Measurements from ENCODE around the gene SYTL3.
"Not testable (repeated sequence)": the region's sequence is repeated elsewhere in the genome, so short reads cannot be mapped to it uniquely, and the experiment has no call there.

Gene SYTL3

GRCh38 chr6:158648682-158649131 is 1.1 kb upstream of the SYTL3 start:
- H3K9me3 ChIP-seq (ENCODE audit: control insufficient read depth, insufficient read depth, low read length), result no peaks in the 10 kb centered on the region
- H3K4me1 ChIP-seq (ENCODE audit: control insufficient read depth, low read length), result peaks cover 17% of the 10 kb centered on the region
- H4K20me1 ChIP-seq (ENCODE audit: control insufficient read depth, insufficient read depth, low read depth, low read length), result no peaks in the 10 kb centered on the region
- H3F3A ChIP-seq (ENCODE audit: control insufficient read depth, insufficient read depth), result peaks cover 4% of the 10 kb centered on the region; the same call in 1 of the 2 replicates
- no peaks in the 10 kb centered on the region for H3K9me2 ChIP-seq (replicated peaks; ENCODE audit: control insufficient read depth, low read length)
- no peak overlapping the region for H3K4me3 ChIP-seq (ENCODE audit: low read length)
- no peak for TF ChIP-seq CTCF (IDR thresholded peaks at IDR 0.05; ENCODE audit: low read depth, low read length, poor library complexity, severe bottlenecking)
- TF ChIP-seq EZH2phosphoT487 (IDR thresholded peaks at IDR 0.05; ENCODE audit: borderline replicate concordance, low read length), result no peak
- peaks cover 8% of the 10 kb centered on the region for H3K79me2 ChIP-seq (ENCODE audit: control insufficient read depth, low read length)
- H3K27me3 ChIP-seq (ENCODE audit: control insufficient read depth, low read length), result peaks cover 13% of the 10 kb centered on the region
- H3K36me3 ChIP-seq (ENCODE audit: control insufficient read depth, low read length), result no peaks in the 10 kb centered on the region
- no peak overlapping the region for H3K4me2 ChIP-seq (ENCODE audit: low read length)
- H3K27ac ChIP-seq (ENCODE audit: low read depth, low read length), result no peak overlapping the region

DNA sequence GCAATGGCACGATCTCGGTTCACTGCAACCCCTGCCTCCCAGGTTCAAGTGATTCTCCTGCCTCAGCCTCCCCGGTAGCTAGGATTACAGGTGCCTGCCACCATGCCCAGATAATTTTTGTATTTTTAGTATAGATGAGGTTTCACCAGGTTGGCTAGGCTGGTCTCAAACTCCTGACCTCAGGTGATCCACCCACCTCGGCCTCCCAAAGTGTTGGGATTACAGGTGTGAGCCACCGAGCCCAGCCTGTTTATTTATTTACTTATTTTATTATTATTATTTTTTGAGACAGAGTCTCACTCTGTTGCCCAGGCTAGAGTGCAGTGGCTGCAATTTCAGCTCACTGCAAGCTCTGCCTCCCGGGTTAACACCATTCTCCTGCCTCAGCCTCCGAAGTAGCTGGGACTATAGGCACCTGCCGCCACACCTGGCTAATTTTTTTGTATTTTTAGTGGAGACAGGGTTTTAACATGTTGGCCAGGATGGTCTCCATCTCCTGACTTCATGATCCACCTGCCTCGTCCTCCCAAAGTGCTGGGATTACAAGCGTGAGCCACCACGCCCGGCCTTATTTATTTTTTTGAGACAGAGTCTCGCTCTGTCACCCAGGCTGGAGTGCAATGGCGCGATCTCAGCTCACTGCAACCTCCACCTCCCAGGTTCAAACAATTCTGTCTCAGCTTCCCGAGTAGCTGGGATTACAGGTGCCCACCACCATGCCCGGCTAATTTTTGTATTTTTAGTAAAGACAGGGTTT is 2.3 kb downstream of the SYTL3 start:
- H3K4me3 ChIP-seq (ENCODE audit: low read length); H3K4me2 ChIP-seq (ENCODE audit: low read length); H3F3A ChIP-seq (ENCODE audit: control insufficient read depth, insufficient read depth); H3K27ac ChIP-seq (ENCODE audit: low read depth, low read length); H3K36me3 ChIP-seq (ENCODE audit: control insufficient read depth, low read length); H3K9me3 ChIP-seq (ENCODE audit: control insufficient read depth, insufficient read depth, low read length); H3K4me1 ChIP-seq (ENCODE audit: control insufficient read depth, low read length); H4K20me1 ChIP-seq (ENCODE audit: control insufficient read depth, insufficient read depth, low read depth, low read length); H3K79me2 ChIP-seq (ENCODE audit: control insufficient read depth, low read length); H3K9me2 ChIP-seq (replicated peaks; ENCODE audit: control insufficient read depth, low read length): not testable (repeated sequence)
- peaks cover 14% of the 10 kb centered on the region for H3K27me3 ChIP-seq (ENCODE audit: control insufficient read depth, low read length)

GRCh38 chr6:158653577-158654354 is 3.9 kb downstream of the SYTL3 start:
- Histone ChIP-seq H3K27ac (ENCODE audit: low read depth, low read length) (no peak overlapping the region), H3K27me3 (ENCODE audit: control insufficient read depth, low read length) (peaks cover 10% of the 10 kb centered on the region), H3K4me2 (ENCODE audit: low read length) (no peak overlapping the region), H3K36me3 (ENCODE audit: control insufficient read depth, low read length) (no peaks in the 10 kb centered on the region), H3K4me1 (ENCODE audit: control insufficient read depth, low read length) (peaks cover 10% of the 10 kb centered on the region), H3F3A (ENCODE audit: control insufficient read depth, insufficient read depth) (no peaks in the 10 kb centered on the region), H3K4me3 (ENCODE audit: low read length) (no peak overlapping the region), H4K20me1 (ENCODE audit: control insufficient read depth, insufficient read depth, low read depth, low read length) (no peaks in the 10 kb centered on the region), H3K79me2 (ENCODE audit: control insufficient read depth, low read length) (no peaks in the 10 kb centered on the region), H3K9me2 (replicated peaks; ENCODE audit: control insufficient read depth, low read length) (no peaks in the 10 kb centered on the region), H3K9me3 (ENCODE audit: control insufficient read depth, insufficient read depth, low read length) (no peaks in the 10 kb centered on the region)
- TF ChIP-seq EZH2phosphoT487 (IDR thresholded peaks at IDR 0.05; ENCODE audit: borderline replicate concordance, low read length) (no peak), CTCF (IDR thresholded peaks at IDR 0.05; ENCODE audit: low read depth, low read length, poor library complexity, severe bottlenecking) (no peak)

GRCh38 chr6:158654498-158654897 is 4.6 kb downstream of the SYTL3 start:
- Histone ChIP-seq H3K79me2 (ENCODE audit: control insufficient read depth, low read length) (no peaks in the 10 kb centered on the region), H4K20me1 (ENCODE audit: control insufficient read depth, insufficient read depth, low read depth, low read length) (no peaks in the 10 kb centered on the region), H3K9me2 (replicated peaks; ENCODE audit: control insufficient read depth, low read length) (no peaks in the 10 kb centered on the region), H3K4me2 (ENCODE audit: low read length) (no peak overlapping the region), H3K27ac (ENCODE audit: low read depth, low read length) (no peak overlapping the region), H3K27me3 (ENCODE audit: control insufficient read depth, low read length) (peaks cover 13% of the 10 kb centered on the region), H3F3A (ENCODE audit: control insufficient read depth, insufficient read depth) (no peaks in the 10 kb centered on the region), H3K36me3 (ENCODE audit: control insufficient read depth, low read length) (no peaks in the 10 kb centered on the region), H3K4me1 (ENCODE audit: control insufficient read depth, low read length) (peaks cover 5% of the 10 kb centered on the region), H3K9me3 (ENCODE audit: control insufficient read depth, insufficient read depth, low read length) (no peaks in the 10 kb centered on the region), H3K4me3 (ENCODE audit: low read length) (no peak overlapping the region)
- TF ChIP-seq EZH2phosphoT487 (IDR thresholded peaks at IDR 0.05; ENCODE audit: borderline replicate concordance, low read length), result no peak
- TF ChIP-seq CTCF (IDR thresholded peaks at IDR 0.05; ENCODE audit: low read depth, low read length, poor library complexity, severe bottlenecking), result no peak

Measured in DOHH2 (cell line).